ENCODE measurements around the gene LAMA2. TPM values are rescaled to one million over a fixed set of nuclear protein-coding genes. Genes with fewer than 3 reads are reported as not detected.

LAMA2 gene
- total RNA-seq, 1 donor from 2014 or later: 0.47 TPM

DNA sequence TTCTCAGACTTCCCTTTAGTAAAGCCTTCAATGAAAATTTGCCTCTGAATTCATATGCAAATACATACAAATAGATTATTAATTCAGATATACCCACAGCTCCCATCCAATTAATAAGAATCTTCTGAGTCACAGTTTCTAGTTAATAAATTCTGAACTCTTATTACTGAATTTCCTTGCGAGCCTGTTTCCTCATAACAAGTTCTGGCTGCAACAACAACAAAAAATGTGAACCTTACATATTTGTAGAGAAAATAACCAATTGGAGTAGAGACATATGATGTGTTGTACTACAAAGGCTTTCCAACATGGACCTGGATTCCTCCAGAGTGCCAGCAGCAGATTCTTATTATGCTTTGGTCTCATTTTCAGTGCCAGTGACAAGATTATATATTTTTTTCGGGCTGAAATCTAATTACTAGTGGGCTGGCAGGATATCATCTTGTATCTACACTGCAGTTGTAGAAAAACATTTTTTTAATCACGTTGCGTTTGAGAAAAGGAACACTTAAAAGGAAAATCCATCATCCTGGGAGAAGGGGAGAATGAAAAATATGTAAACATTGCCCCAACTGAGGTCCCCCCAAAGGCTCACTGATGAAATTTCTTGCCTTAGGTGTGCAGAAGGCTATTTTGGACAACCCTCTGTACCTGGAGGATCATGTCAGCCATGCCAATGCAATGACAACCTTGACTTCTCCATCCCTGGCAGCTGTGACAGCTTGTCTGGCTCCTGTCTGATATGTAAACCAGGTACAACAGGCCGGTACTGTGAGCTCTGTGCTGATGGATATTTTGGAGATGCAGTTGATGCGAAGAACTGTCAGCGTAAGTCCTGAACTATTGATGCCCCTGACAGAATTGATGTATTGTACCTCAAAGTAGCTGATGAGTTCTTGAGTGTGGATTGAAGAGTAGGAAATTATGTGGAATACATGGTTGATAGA lies 404.6 kb downstream of the LAMA2 start:
- H3K4me1 Mint-ChIP-seq: peaks cover 4% of the 10 kb centered on the region
- TF ChIP-seq, protein P1, sequence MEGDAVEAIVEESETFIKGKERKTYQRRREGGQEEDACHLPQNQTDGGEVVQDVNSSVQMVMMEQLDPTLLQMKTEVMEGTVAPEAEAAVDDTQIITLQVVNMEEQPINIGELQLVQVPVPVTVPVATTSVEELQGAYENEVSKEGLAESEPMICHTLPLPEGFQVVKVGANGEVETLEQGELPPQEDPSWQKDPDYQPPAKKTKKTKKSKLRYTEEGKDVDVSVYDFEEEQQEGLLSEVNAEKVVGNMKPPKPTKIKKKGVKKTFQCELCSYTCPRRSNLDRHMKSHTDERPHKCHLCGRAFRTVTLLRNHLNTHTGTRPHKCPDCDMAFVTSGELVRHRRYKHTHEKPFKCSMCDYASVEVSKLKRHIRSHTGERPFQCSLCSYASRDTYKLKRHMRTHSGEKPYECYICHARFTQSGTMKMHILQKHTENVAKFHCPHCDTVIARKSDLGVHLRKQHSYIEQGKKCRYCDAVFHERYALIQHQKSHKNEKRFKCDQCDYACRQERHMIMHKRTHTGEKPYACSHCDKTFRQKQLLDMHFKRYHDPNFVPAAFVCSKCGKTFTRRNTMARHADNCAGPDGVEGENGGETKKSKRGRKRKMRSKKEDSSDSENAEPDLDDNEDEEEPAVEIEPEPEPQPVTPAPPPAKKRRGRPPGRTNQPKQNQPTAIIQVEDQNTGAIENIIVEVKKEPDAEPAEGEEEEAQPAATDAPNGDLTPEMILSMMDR (conservative IDR thresholded peaks at IDR 0.05): no peak
- no peak overlapping the region for H3K27ac Mint-ChIP-seq (ENCODE audit: unreplicated experiment)
- DNase-seq (ENCODE audit: low read depth, low spot score): no peak
- no peaks in the 10 kb centered on the region for H3K36me3 Mint-ChIP-seq (ENCODE audit: low read depth)
- H3K4me3 Mint-ChIP-seq: no peak overlapping the region
- H3K27me3 Mint-ChIP-seq (ENCODE audit: low read depth): no peaks in the 10 kb centered on the region
- H3K9me3 Mint-ChIP-seq: no peaks in the 10 kb centered on the region

DNA sequence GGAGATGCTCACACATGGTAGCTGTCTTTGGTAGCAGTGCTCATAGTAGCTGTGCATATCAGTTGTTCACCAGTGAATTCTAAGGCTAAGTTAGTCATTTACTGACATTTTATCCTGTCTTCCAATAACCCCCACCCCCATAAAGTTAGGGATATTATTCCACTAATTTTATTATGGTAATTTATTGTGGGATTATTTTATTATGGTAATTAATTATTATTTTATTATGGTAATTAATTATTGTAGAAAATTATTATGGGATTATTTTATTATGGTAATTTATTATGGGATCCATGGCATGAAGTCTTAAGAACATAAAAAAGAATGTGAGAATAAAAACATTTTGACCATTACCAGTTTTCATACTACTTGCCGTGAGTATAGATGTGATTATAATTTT lies 406.5 kb downstream of the LAMA2 start:
- H3K4me1 Mint-ChIP-seq: peaks cover 3% of the 10 kb centered on the region
- TF ChIP-seq, protein P1 (conservative IDR thresholded peaks at IDR 0.05): no peak
- H3K27me3 Mint-ChIP-seq (ENCODE audit: low read depth): no peaks in the 10 kb centered on the region
- H3K36me3 Mint-ChIP-seq (ENCODE audit: low read depth): no peaks in the 10 kb centered on the region
- DNase-seq (ENCODE audit: low read depth, low spot score): no peak
- no peaks in the 10 kb centered on the region for H3K9me3 Mint-ChIP-seq
- no peak overlapping the region for H3K27ac Mint-ChIP-seq (ENCODE audit: unreplicated experiment)
- H3K4me3 Mint-ChIP-seq: no peak overlapping the region

DNA sequence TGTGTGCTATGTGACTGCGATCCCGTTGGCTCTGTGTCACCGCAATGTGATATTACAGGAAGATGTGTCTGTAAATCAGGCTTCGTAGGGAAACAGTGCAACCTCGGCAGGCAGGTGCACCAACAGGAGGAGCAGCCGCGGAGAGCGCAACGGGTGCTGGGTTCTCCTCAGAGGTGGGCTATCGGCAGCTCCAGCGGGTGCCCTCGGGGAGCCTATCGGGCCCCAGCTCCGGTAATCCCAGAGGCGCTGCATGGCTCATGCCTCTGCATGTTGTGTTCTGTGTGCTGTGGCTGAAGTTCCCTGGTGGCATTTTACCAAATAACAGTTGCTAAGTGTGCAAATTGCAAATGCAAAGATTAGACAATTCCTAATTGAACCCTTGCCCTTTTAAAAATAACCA lies 409.9 kb downstream of the LAMA2 start:
- no peaks in the 10 kb centered on the region for H3K36me3 Mint-ChIP-seq (ENCODE audit: low read depth)
- no peak overlapping the region for H3K4me3 Mint-ChIP-seq
- no peaks in the 10 kb centered on the region for H3K27me3 Mint-ChIP-seq (ENCODE audit: low read depth)
- no peak for DNase-seq (ENCODE audit: low read depth, low spot score)
- TF ChIP-seq, protein P1 (conservative IDR thresholded peaks at IDR 0.05): no peak
- H3K27ac Mint-ChIP-seq (ENCODE audit: unreplicated experiment): no peak overlapping the region
- H3K9me3 Mint-ChIP-seq: no peaks in the 10 kb centered on the region
- H3K4me1 Mint-ChIP-seq: no peaks in the 10 kb centered on the region

DNA sequence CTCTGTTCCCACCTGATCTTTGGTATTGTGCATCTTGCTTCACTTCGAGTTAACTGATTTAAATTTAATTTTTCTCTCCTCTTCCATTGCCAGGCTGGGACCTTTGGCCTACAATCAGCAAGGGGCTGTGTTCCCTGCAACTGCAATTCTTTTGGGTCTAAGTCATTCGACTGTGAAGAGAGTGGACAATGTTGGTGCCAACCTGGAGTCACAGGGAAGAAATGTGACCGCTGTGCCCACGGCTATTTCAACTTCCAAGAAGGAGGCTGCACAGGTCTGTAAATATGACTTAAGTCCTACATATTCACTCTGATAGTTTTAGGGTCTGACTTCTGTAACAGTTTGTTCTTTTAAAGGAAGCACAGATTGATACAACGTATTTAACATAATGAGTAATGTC lies 414.7 kb downstream of the LAMA2 start:
- Mint-ChIP-seq H3K36me3 (ENCODE audit: low read depth) (no peaks in the 10 kb centered on the region), H3K27ac (ENCODE audit: unreplicated experiment) (no peak overlapping the region), H3K9me3 (no peaks in the 10 kb centered on the region), H3K27me3 (ENCODE audit: low read depth) (no peaks in the 10 kb centered on the region), H3K4me3 (no peak overlapping the region), H3K4me1 (no peaks in the 10 kb centered on the region)
- TF ChIP-seq, protein P1 (conservative IDR thresholded peaks at IDR 0.05): no peak
- DNase-seq (ENCODE audit: low read depth, low spot score): no peak

DNA sequence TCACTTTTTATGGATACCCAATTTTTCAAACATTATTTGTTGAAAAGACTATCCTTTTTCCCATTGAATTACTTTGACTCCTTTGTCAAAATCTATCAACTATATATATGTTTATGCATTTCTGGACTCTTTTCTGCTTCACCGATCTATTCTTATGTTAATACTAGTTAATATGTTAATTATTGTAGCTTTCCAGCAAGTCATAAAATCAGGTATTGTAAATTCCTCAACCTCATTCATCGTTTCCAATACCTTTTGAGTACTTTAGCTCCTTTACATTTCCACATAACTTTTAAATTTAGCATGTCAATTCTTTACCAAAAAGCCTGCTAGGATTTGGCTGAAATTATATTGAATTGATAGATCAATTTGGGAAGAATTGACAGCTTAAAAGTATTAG lies 419.7 kb downstream of the LAMA2 start:
- H3K27ac Mint-ChIP-seq (ENCODE audit: unreplicated experiment): no peak overlapping the region
- H3K4me3 Mint-ChIP-seq: no peak overlapping the region
- H3K4me1 Mint-ChIP-seq: no peaks in the 10 kb centered on the region
- peaks cover 2% of the 10 kb centered on the region for H3K9me3 Mint-ChIP-seq
- no peaks in the 10 kb centered on the region for H3K27me3 Mint-ChIP-seq (ENCODE audit: low read depth)
- no peaks in the 10 kb centered on the region for H3K36me3 Mint-ChIP-seq (ENCODE audit: low read depth)
- DNase-seq (ENCODE audit: low read depth, low spot score): no peak
- TF ChIP-seq, protein P1 (conservative IDR thresholded peaks at IDR 0.05): no peak
